Neural cell (in vitro differentiated cells): Measurements from ENCODE around the gene N4BP2L1. TPM values are rescaled to one million over a fixed set of nuclear protein-coding genes. Genes with fewer than 3 reads are reported as not detected.

ENCODE experiments used
- H2AFZ ChIP-seq: fragments of 200-600, 300-800 bp; sonication (generic), shearing (Covaris generic); 2 replicates; pipeline ENCODE4 v1.6.0; 2014; ENCODE audit warnings: low read depth, mild to moderate bottlenecking, antibody characterized with exemption, low read length, moderate library complexity
- H3F3A ChIP-seq: fragments of 200-600 bp; shearing (Covaris generic); 2 replicates; pipeline ENCODE4 v1.6.1; 2016; ENCODE audit warnings: mild to moderate bottlenecking, moderate library complexity, mixed read lengths, antibody characterized with exemption, low read length; ENCODE audit not compliant: insufficient read depth, poor library complexity, severe bottlenecking
- H3K27ac ChIP-seq: fragments of 200-600, 300-800 bp; sonication (generic), shearing (Covaris generic); 2 replicates; pipeline ENCODE4 v1.5.1; 2014; ENCODE audit warnings: mild to moderate bottlenecking, low read length, moderate library complexity
- H3K27me3 ChIP-seq: fragments of 300-800, 200-600 bp; sonication (generic), shearing (Covaris generic); 2 replicates; pipeline ENCODE4 v1.6.0; 2014; ENCODE audit warnings: mild to moderate bottlenecking, low read depth, low read length, moderate library complexity; ENCODE audit not compliant: insufficient read depth
- H3K36me3 ChIP-seq: fragments of 300-800, 200-600 bp; sonication (generic), shearing (Covaris generic); 2 replicates; pipeline ENCODE4 v1.5.1; 2014; ENCODE audit warnings: mild to moderate bottlenecking, antibody characterized with exemption, low read length, moderate library complexity; ENCODE audit not compliant: insufficient read depth
- H3K4me2 ChIP-seq: fragments of 300-800, 200-600 bp; sonication (generic), shearing (Covaris generic); 2 replicates; pipeline ENCODE4 v1.6.0; 2014; ENCODE audit warnings: mild to moderate bottlenecking, low read length
- H3K4me3 ChIP-seq: fragments of 300-800, 200-600 bp; sonication (generic), shearing (Covaris generic); 2 replicates; pipeline ENCODE4 v1.5.1; 2014; ENCODE audit warnings: mild to moderate bottlenecking, low read length, moderate library complexity
- H3K79me2 ChIP-seq: fragments of 200-600 bp; shearing (Covaris generic); replicated peaks from 2 replicates; pipeline ENCODE4 v1.6.0; 2014; ENCODE audit warnings: mild to moderate bottlenecking, low read length, moderate library complexity; ENCODE audit not compliant: insufficient read depth
- H3K9ac ChIP-seq: fragments of 300-800, 200-600 bp; sonication (generic), shearing (Covaris generic); 2 replicates; pipeline ENCODE4 v1.6.1; 2016; ENCODE audit warnings: mild to moderate bottlenecking, low read length, mixed read lengths
- H3K9me2 ChIP-seq: fragments of 200-600 bp; shearing (Covaris generic); 2 replicates; pipeline ENCODE4 v1.6.1; 2016; ENCODE audit warnings: mild to moderate bottlenecking, low read length, mixed read lengths; ENCODE audit not compliant: insufficient read depth
- H3K9me3 ChIP-seq: fragments of 200-600, 300-800 bp; sonication (generic), shearing (Covaris generic); 2 replicates; pipeline ENCODE4 v1.6.1; 2016; ENCODE audit warnings: mild to moderate bottlenecking, mixed run types, low read length, moderate library complexity, mixed read lengths
- H4K20me1 ChIP-seq: fragments of 200-600 bp; shearing (Covaris generic); 2 replicates; pipeline ENCODE4 v1.6.1; 2016; ENCODE audit warnings: mild to moderate bottlenecking, mixed run types; ENCODE audit not compliant: insufficient read depth
- EP300 ChIP-seq: fragments of 450-650 bp; conservative IDR thresholded peaks from 2 replicates; pipeline ENCODE4 v1.6.1; 2014; ENCODE audit warnings: antibody characterized with exemption, mild to moderate bottlenecking, moderate library complexity; ENCODE audit not compliant: poor library complexity, severe bottlenecking
- EZH2 ChIP-seq: fragments of 200-600, 300-800 bp; shearing (Covaris generic), sonication (generic); IDR thresholded peaks from 2 replicates; pipeline ENCODE4 v1.6.1; 2014; ENCODE audit warnings: antibody characterized with exemption, low read length, borderline replicate concordance, mild to moderate bottlenecking; ENCODE audit not compliant: insufficient read depth, poor library complexity, severe bottlenecking
- MXI1 ChIP-seq: fragments of 450-650 bp; conservative IDR thresholded peaks from 2 replicates; pipeline ENCODE4 v1.6.1; 2014; ENCODE audit warnings: antibody characterized with exemption, mild to moderate bottlenecking; ENCODE audit not compliant: poor library complexity, severe bottlenecking
- POLR2AphosphoS5 ChIP-seq: IDR thresholded peaks from 2 replicates; pipeline ENCODE4 v1.6.1; 2012
- RAD21 ChIP-seq: fragments of 450-650 bp; conservative IDR thresholded peaks from 2 replicates; pipeline ENCODE4 v1.6.1; 2014; ENCODE audit warnings: antibody characterized with exemption, mild to moderate bottlenecking, moderate library complexity
- SMC3 ChIP-seq: fragments of 450-650 bp; conservative IDR thresholded peaks from 2 replicates; pipeline ENCODE4 v1.6.1; 2014; ENCODE audit warnings: antibody characterized with exemption, mild to moderate bottlenecking, moderate library complexity; ENCODE audit not compliant: poor library complexity
- TAF1 ChIP-seq: IDR thresholded peaks from 2 replicates; pipeline ENCODE4 v1.6.1; 2012; ENCODE audit warnings: low read depth
- polyA plus RNA-seq: library from polyadenylated mRNA; depleted of rRNA; stranded (reverse); fragments of >200 nt; gene quantifications from 2 replicates; pipeline ENCODE4 v1.2.3, GENCODE V29; 2014
- TF ChIP-seq, protein P1 (sequence below): IDR thresholded peaks from 2 replicates; pipeline ENCODE4 v1.6.1; 2012; ENCODE audit warnings: borderline replicate concordance
- TF ChIP-seq, protein P2 (sequence below): fragments of 450-650 bp; IDR thresholded peaks from 2 replicates; pipeline ENCODE4 v1.5.1; 2014; ENCODE audit warnings: antibody characterized with exemption, mild to moderate bottlenecking, moderate library complexity; ENCODE audit not compliant: poor library complexity, severe bottlenecking

N4BP2L1 gene
- polyA plus RNA-seq, 1 donor from 2014 or later = 6.1 TPM

DNA sequence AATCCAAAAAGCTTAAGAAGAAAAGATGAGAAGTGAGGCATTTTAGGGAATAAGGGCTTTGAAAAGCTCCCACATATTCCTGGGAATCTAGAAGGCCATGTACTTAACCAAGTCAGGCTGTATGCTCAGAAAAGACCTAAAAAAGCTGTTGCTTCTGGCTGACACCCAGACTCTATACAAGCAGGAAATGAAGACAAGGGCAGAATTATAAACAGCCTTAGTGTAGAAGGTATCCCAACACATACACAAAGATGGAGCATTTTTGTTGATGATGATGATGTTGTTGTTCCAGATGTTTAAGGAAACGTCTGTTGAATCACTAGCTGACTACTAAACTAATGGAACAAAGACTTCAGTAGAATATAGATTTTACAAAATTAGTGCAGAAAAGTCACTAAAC, 26.1 kb upstream of the N4BP2L1 start:
- no peak overlapping the region for H3K9ac ChIP-seq
- no peaks in the 10 kb centered on the region for H3F3A ChIP-seq
- H3K4me2 ChIP-seq = no peak overlapping the region
- H3K79me2 ChIP-seq = no peaks in the 10 kb centered on the region
- no peak overlapping the region for H3K27ac ChIP-seq
- H3K4me3 ChIP-seq = no peak overlapping the region
- no peaks in the 10 kb centered on the region for H3K9me2 ChIP-seq
- no peaks in the 10 kb centered on the region for H3K27me3 ChIP-seq
- peaks cover 4% of the 10 kb centered on the region for H3K9me3 ChIP-seq
- TF ChIP-seq SMC3 (no peak), EP300 (no peak), TAF1 (no peak), MXI1 (no peak), EZH2 (no peak), POLR2AphosphoS5 (no peak), RAD21 (no peak)
- TF ChIP-seq, protein P1, sequence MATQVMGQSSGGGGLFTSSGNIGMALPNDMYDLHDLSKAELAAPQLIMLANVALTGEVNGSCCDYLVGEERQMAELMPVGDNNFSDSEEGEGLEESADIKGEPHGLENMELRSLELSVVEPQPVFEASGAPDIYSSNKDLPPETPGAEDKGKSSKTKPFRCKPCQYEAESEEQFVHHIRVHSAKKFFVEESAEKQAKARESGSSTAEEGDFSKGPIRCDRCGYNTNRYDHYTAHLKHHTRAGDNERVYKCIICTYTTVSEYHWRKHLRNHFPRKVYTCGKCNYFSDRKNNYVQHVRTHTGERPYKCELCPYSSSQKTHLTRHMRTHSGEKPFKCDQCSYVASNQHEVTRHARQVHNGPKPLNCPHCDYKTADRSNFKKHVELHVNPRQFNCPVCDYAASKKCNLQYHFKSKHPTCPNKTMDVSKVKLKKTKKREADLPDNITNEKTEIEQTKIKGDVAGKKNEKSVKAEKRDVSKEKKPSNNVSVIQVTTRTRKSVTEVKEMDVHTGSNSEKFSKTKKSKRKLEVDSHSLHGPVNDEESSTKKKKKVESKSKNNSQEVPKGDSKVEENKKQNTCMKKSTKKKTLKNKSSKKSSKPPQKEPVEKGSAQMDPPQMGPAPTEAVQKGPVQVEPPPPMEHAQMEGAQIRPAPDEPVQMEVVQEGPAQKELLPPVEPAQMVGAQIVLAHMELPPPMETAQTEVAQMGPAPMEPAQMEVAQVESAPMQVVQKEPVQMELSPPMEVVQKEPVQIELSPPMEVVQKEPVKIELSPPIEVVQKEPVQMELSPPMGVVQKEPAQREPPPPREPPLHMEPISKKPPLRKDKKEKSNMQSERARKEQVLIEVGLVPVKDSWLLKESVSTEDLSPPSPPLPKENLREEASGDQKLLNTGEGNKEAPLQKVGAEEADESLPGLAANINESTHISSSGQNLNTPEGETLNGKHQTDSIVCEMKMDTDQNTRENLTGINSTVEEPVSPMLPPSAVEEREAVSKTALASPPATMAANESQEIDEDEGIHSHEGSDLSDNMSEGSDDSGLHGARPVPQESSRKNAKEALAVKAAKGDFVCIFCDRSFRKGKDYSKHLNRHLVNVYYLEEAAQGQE = no peak
- TF ChIP-seq, protein P2, sequence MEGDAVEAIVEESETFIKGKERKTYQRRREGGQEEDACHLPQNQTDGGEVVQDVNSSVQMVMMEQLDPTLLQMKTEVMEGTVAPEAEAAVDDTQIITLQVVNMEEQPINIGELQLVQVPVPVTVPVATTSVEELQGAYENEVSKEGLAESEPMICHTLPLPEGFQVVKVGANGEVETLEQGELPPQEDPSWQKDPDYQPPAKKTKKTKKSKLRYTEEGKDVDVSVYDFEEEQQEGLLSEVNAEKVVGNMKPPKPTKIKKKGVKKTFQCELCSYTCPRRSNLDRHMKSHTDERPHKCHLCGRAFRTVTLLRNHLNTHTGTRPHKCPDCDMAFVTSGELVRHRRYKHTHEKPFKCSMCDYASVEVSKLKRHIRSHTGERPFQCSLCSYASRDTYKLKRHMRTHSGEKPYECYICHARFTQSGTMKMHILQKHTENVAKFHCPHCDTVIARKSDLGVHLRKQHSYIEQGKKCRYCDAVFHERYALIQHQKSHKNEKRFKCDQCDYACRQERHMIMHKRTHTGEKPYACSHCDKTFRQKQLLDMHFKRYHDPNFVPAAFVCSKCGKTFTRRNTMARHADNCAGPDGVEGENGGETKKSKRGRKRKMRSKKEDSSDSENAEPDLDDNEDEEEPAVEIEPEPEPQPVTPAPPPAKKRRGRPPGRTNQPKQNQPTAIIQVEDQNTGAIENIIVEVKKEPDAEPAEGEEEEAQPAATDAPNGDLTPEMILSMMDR = no peak
- no peaks in the 10 kb centered on the region for H4K20me1 ChIP-seq
- no peaks in the 10 kb centered on the region for H3K36me3 ChIP-seq
- H2AFZ ChIP-seq = no peak overlapping the region

DNA sequence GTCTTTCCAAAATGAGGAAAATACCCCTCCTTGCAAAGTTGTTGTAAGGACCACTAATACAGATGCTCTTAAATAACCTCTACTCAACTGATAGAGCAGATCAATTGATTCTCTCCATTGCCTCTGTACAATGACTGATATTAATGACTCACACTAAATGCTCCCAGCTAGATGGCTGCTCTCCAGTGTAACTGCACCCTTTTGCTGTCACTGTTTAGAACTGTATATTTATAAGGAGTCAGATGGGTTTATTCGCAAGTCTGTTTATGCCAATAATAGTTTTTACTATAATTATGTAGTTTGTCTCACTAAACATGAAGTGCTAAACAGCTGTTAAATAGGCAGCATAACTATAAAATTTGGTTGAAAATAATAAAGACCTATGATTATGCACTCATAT, 21.0 kb upstream of the N4BP2L1 start:
- Histone ChIP-seq H3K9ac (no peak overlapping the region), H3K9me2 (no peaks in the 10 kb centered on the region), H2AFZ (no peak overlapping the region), H3K4me3 (no peak overlapping the region), H3K79me2 (no peaks in the 10 kb centered on the region), H3K36me3 (no peaks in the 10 kb centered on the region), H3F3A (no peaks in the 10 kb centered on the region), H3K4me2 (no peak overlapping the region), H3K27me3 (no peaks in the 10 kb centered on the region), H4K20me1 (no peaks in the 10 kb centered on the region), H3K9me3 (peaks cover 4% of the 10 kb centered on the region), H3K27ac (no peak overlapping the region)
- no peak for TF ChIP-seq EP300
- no peak for TF ChIP-seq RAD21
- TF ChIP-seq, protein P2 = no peak
- no peak for TF ChIP-seq MXI1
- TF ChIP-seq SMC3 = no peak
- TF ChIP-seq, protein P1 = no peak
